Endothelial cell of umbilical vein (primary cell): ENCODE data around the gene AKTIP. TPM values are rescaled to one million over a fixed set of nuclear protein-coding genes. Genes with fewer than 3 reads are reported as not detected.

Source experiments
- BruUV-seq: library from RNA; stranded (reverse); fragments of 400-500 nt; replicated peaks from 2 replicates; lab custom pipeline; 2021; lab: Mats Ljungman, UMichigan
- CTCF ChIA-PET: fragments of 300-600, 350-600 bp; sonication (Branson Sonifier 250); formaldehyde crosslinking; loops from one replicate; lab custom pipeline; 2021; ENCODE audit warnings: antibody characterized with exemption, inconsistent platforms; lab: Charles Lee
- POLR2A ChIA-PET: fragments of 300-600, 350-600 bp; sonication (Branson Sonifier 250); formaldehyde crosslinking; loops from one replicate; lab custom pipeline; 2021; ENCODE audit warnings: antibody characterized with exemption, inconsistent platforms; lab: Charles Lee
- DNase-seq: peaks from one replicate; pipeline ENCODE4 v3.0.0-alpha.2; 2011; ENCODE audit warnings: low read depth, low spot score
- FAIRE-seq: peaks from 2 replicates; lab custom pipeline; 2011; peaks lifted over from hg19 to GRCh38; lab: Jason Lieb, UNC
- H2AFZ ChIP-seq: 2 replicates; pipeline ENCODE4 v1.6.0; 2012; ENCODE audit warnings: low read depth, low read length, control low read depth, inconsistent platforms
- H3K27ac ChIP-seq: 2 replicates; pipeline ENCODE4 v1.5.1; 2011; ENCODE audit warnings: low read depth, mild to moderate bottlenecking, control low read depth, low read length, moderate library complexity; ENCODE audit not compliant: insufficient read depth
- H3K27me3 ChIP-seq, 2 experiments: 2 replicates each; pipeline versions ENCODE4 v1.6.0 to v1.6.1; 2011; ENCODE audit warnings: low read length in 2 of 2, mixed read lengths in 1 of 2; ENCODE audit not compliant: control insufficient read depth in 2 of 2, insufficient read depth in 2 of 2
- H3K36me3 ChIP-seq, 2 experiments: 2 replicates in 1 of 2; 3 replicates in 1 of 2; pipeline ENCODE4 v1.5.1; 2011; ENCODE audit warnings: low read length in 2 of 2, mild to moderate bottlenecking in 1 of 2, moderate library complexity in 1 of 2; ENCODE audit not compliant: control insufficient read depth in 2 of 2, insufficient read depth in 2 of 2; ENCODE audit errors: extremely low read depth in 1 of 2
- H3K4me1 ChIP-seq: 3 replicates; pipeline ENCODE4 v1.5.1; 2011; ENCODE audit warnings: mild to moderate bottlenecking, low read length; ENCODE audit not compliant: control insufficient read depth, insufficient read depth; ENCODE audit errors: extremely low read depth
- H3K4me2 ChIP-seq: 2 replicates; pipeline ENCODE4 v1.6.1; 2011; ENCODE audit warnings: low read length, control low read depth, mixed read lengths; ENCODE audit not compliant: insufficient read depth
- H3K4me3 ChIP-seq, 3 experiments: fragments of 200-600 bp in 1 of 3; sonication (generic), shearing (Covaris generic) in 1 of 3; replicated peaks in 1 of 3; 2 replicates each; pipeline ENCODE4 v1.5.1; 2011 to 2016; ENCODE audit warnings: control low read depth in 3 of 3, low read length in 3 of 3, mild to moderate bottlenecking in 2 of 3, inconsistent platforms in 1 of 3, low read depth in 1 of 3, moderate library complexity in 1 of 3; ENCODE audit not compliant: insufficient read depth in 1 of 3
- H3K79me2 ChIP-seq: 2 replicates; pipeline ENCODE4 v1.6.0; 2012; ENCODE audit warnings: low read length, inconsistent platforms; ENCODE audit not compliant: control insufficient read depth, insufficient read depth
- H3K9ac ChIP-seq: replicated peaks from 2 replicates; pipeline ENCODE3; 2011; ENCODE audit warnings: low read length, control low read depth; ENCODE audit not compliant: insufficient read depth; ENCODE audit errors: extremely low read depth
- H3K9me1 ChIP-seq: replicated peaks from 3 replicates; pipeline ENCODE4 v1.6.0; 2011; ENCODE audit warnings: mild to moderate bottlenecking, low read length; ENCODE audit not compliant: control insufficient read depth, insufficient read depth; ENCODE audit errors: extremely low read depth
- H3K9me3 ChIP-seq: replicated peaks from 2 replicates; pipeline ENCODE4 v1.5.1; 2012; ENCODE audit warnings: low read length, inconsistent platforms; ENCODE audit not compliant: control insufficient read depth, insufficient read depth
- H4K20me1 ChIP-seq: replicated peaks from 2 replicates; pipeline ENCODE3; 2011; ENCODE audit warnings: mild to moderate bottlenecking, low read length; ENCODE audit not compliant: control insufficient read depth, insufficient read depth; ENCODE audit errors: extremely low read depth
- EZH2 ChIP-seq: IDR thresholded peaks from 2 replicates; pipeline ENCODE4 v1.6.1; 2012; ENCODE audit warnings: borderline replicate concordance, low read depth, mild to moderate bottlenecking, moderate library complexity, low read length, inconsistent platforms; ENCODE audit not compliant: severe bottlenecking
- FOS ChIP-seq: IDR thresholded peaks from 2 replicates; pipeline ENCODE4 v1.6.1; 2011; ENCODE audit warnings: mild to moderate bottlenecking, low read length, moderate library complexity, borderline replicate concordance; ENCODE audit not compliant: insufficient read depth
- GATA2 ChIP-seq: IDR thresholded peaks from 2 replicates; pipeline ENCODE4 v1.7.0; 2011; ENCODE audit warnings: low read depth, mild to moderate bottlenecking, moderate library complexity, mixed read lengths, low read length; ENCODE audit not compliant: insufficient read length, insufficient read depth
- MYC ChIP-seq: IDR thresholded peaks from one replicate; pipeline ENCODE4 v1.6.1; 2011; ENCODE audit warnings: mild to moderate bottlenecking, low read depth, low read length
- POLR2A ChIP-seq: IDR thresholded peaks from 2 replicates; pipeline ENCODE4 v1.6.1; 2012; ENCODE audit warnings: low read depth, mild to moderate bottlenecking, control low read depth, low read length
- POLR2AphosphoS5 ChIP-seq: IDR thresholded peaks from 2 replicates; pipeline ENCODE4 v1.6.1; 2012; ENCODE audit warnings: low read depth, mild to moderate bottlenecking, control low read depth, low read length, moderate library complexity; ENCODE audit not compliant: insufficient read depth
- dilution Hi-C: fragments of 300-500 bp; cut with MboI; formaldehyde crosslinking; loops from one replicate; pipeline ENCODE4 v1.15.0; 2019; ENCODE audit warnings: low sequenced_read_pairs; ENCODE audit not compliant: extremely low pct_ligation_motif_present
- intact Hi-C: fragments of 100-400 bp; cut with micrococcal nuclease; formaldehyde crosslinking; loops from one replicate; pipeline ENCODE4 v1.10.0; 2022
- polyA plus RNA-seq, 4 experiments: library from polyadenylated mRNA; depleted of rRNA in 3 of 4; stranded (reverse) in 3 of 4; unstranded in 1 of 4; fragments of >200 nt; gene quantifications; 2 replicates each; pipeline versions ENCODE4 v1.2.1 to v1.2.3, GENCODE V29; 2011 to 2012; ENCODE audit warnings: missing spikeins in 1 of 4
- total RNA-seq: library from RNA; stranded (reverse); gene quantifications from 2 replicates; pipeline ENCODE4 v1.2.3, GENCODE V29; 2021

AKTIP gene
- total and polyA plus RNA-seq, 2 donors (not counting 3 experiments of a cell fraction or from before 2014, with no cell fraction given), result 25.1 to 32.7 TPM

- DNase-seq (peak; percentile 83), FAIRE-seq (peak; percentile 85)
- H3K36me3 ChIP-seq, result peaks cover 5 to 7% of the 10 kb centered on the region in 2 experiments
- no peak overlapping the region for H3K27ac ChIP-seq
- H3K27me3 ChIP-seq, result no peaks in the 10 kb centered on the region
- no peaks in the 10 kb centered on the region for H3K79me2 ChIP-seq
- intact Hi-C loops, result no loop called here
- no peaks in the 10 kb centered on the region for H4K20me1 ChIP-seq
- no peaks in the 10 kb centered on the region for H3K9me1 ChIP-seq
- no peak overlapping the region for H3K4me3 ChIP-seq
- ChIA-PET POLR2A (interaction anchor here (0.6 kb wide), 1 partner anchor 77 kb away, joined by 11 read pairs; no protein-coding TSS in a partner anchor), CTCF (interaction anchor here (1.0 to 1.4 kb wide), 2 partner anchors 14 to 19 kb away, joined by 3 read pairs; no protein-coding TSS in a partner anchor)
- no peak overlapping the region for H2AFZ ChIP-seq
- no peak overlapping the region for H3K4me2 ChIP-seq
- no peak overlapping the region for H3K9ac ChIP-seq
- dilution Hi-C loops, result no loop called here
- no TSS peak for BruUV-seq
- TF ChIP-seq GATA2, result peak; percentile 12
- TF ChIP-seq FOS, result peak; percentile 73
- TF ChIP-seq POLR2AphosphoS5, result no peak
- H3K9me3 ChIP-seq, result no peaks in the 10 kb centered on the region
- peaks cover 6% of the 10 kb centered on the region for H3K4me1 ChIP-seq
These were observed 37.3 kb downstream of the AKTIP start for GRCh38 chr16:53465606-53466280.

DNA sequence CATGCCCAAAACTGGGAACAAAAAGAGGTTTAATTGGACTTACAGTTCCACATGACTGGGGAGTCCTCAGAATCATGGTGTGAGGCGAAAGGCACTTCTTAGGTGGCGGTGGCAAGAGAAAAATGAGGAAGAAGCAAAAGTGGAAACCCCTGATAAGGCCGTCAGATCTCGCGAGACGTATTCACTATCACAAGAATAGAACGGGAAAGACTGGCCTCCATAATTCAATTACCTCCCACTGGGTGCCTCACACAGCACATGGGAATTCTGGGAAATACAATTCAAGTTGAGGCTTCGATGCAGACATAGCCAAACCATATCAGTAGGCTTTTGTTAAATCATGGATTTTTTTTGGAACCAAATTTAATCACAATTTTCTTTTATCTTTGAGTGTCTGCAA, 44.4 kb downstream of the AKTIP start:
- Histone ChIP-seq H2AFZ (no peak overlapping the region), H3K27ac (no peak overlapping the region), H3K4me1 (no peaks in the 10 kb centered on the region), H3K27me3 (no peaks in the 10 kb centered on the region), H4K20me1 (no peaks in the 10 kb centered on the region), H3K4me2 (no peak overlapping the region), H3K9me3 (no peaks in the 10 kb centered on the region), H3K36me3 (peaks cover 3 to 7% of the 10 kb centered on the region in 2 experiments), H3K4me3 (no peak overlapping the region), H3K9ac (no peak overlapping the region), H3K79me2 (no peaks in the 10 kb centered on the region), H3K9me1 (no peaks in the 10 kb centered on the region)
- no peak for FAIRE-seq
- intact Hi-C loops, result no loop called here
- POLR2A ChIA-PET, result no interaction called here
- TF ChIP-seq POLR2A (no peak), EZH2 (no peak), MYC (no peak), GATA2 (no peak)
- CTCF ChIA-PET, result interaction anchor here (1.0 kb wide), 1 partner anchor 9 kb away, joined by 3 read pairs; no protein-coding TSS in a partner anchor
- dilution Hi-C loops, result no loop called here
- no TSS peak for BruUV-seq
- no peak for DNase-seq
